H1 (cell line): ENCODE results near the gene TIA1. TPM values are rescaled to one million over a fixed set of nuclear protein-coding genes. Genes with fewer than 3 reads are reported as not detected.

ENCODE experiments used
- ASH2L ChIP-seq: fragments of 200-600, 300-600 bp; sonication (generic); IDR thresholded peaks from one replicate; pipeline ENCODE4 v1.7.1; 2017; ENCODE audit warnings: low read length
- CBX8 ChIP-seq: fragments of 300-800, 300-1000 bp; sonication (generic); IDR thresholded peaks from 2 replicates; pipeline ENCODE4 v1.7.1; 2016; ENCODE audit warnings: low read depth, low read length, borderline replicate concordance
- CEBPB ChIP-seq: IDR thresholded peaks from 2 replicates; pipeline ENCODE4 v1.6.1; 2012; ENCODE audit warnings: low read depth, low read length
- CHD1 ChIP-seq: IDR thresholded peaks from 2 replicates; pipeline ENCODE4 v1.6.1; 2012; ENCODE audit warnings: low read depth, low read length, improper control_type of control experiment
- EGR1 ChIP-seq: IDR thresholded peaks from 2 replicates; pipeline ENCODE4 v1.6.1; 2011; ENCODE audit warnings: low read depth, low read length, borderline replicate concordance
- JUN ChIP-seq: IDR thresholded peaks from 2 replicates; pipeline ENCODE4 v1.6.1; 2011; ENCODE audit warnings: low read depth, mild to moderate bottlenecking, improper control_type of control experiment, low read length
- KDM5A ChIP-seq: fragments of 200-600 bp; IDR thresholded peaks from 2 replicates; pipeline ENCODE4 v1.7.1; 2012; ENCODE audit warnings: mild to moderate bottlenecking, low read length, inconsistent platforms, mixed read lengths
- POLR2A ChIP-seq, 2 experiments: IDR thresholded peaks; 1 replicate in 1 of 2; 2 replicates in 1 of 2; pipeline ENCODE4 v1.6.1; 2011; ENCODE audit warnings: low read depth in 2 of 2, low read length in 2 of 2, mild to moderate bottlenecking in 2 of 2; ENCODE audit errors: control extremely low read depth in 1 of 2
- POLR2AphosphoS5 ChIP-seq: IDR thresholded peaks from 2 replicates; pipeline ENCODE4 v1.6.1; 2011; ENCODE audit warnings: low read depth, low read length
- SAP30 ChIP-seq: fragments of 300-600 bp; sonication (generic); IDR thresholded peaks from 2 replicates; pipeline ENCODE4 v1.7.1; 2012; ENCODE audit warnings: low read length, moderate library complexity, mild to moderate bottlenecking, inconsistent platforms; ENCODE audit not compliant: insufficient read depth, insufficient replicate concordance
- TCF12 ChIP-seq: IDR thresholded peaks from 2 replicates; pipeline ENCODE4 v1.6.1; 2011; ENCODE audit warnings: low read depth, mild to moderate bottlenecking, low read length
- polyA plus RNA-seq, 7 experiments: library from polyadenylated mRNA; depleted of rRNA in 3 of 7; stranded (reverse) in 5 of 7; unstranded in 2 of 7; fragments of >200 nt in 5 of 7; fragments of 200-250 nt in 2 of 7; gene quantifications; 1 replicate in 5 of 7; 2 replicates in 1 of 7; 4 replicates in 1 of 7; pipeline versions ENCODE4 v1.2.1 to v1.2.3, GENCODE V29; 2011 to 2013; ENCODE audit warnings: missing spikeins in 2 of 7, mixed read lengths in 2 of 7
- total RNA-seq: library from RNA; stranded (reverse); fragmentation: NEBNext Ultra II Directional; extraction: Animal tissue kit (Norgen Biotek cat#: 25700); gene quantifications from 2 replicates; pipeline ENCODE4 v1.2.1, GENCODE V29; 2021
- TF ChIP-seq, protein P1 (sequence below), 3 experiments: IDR thresholded peaks; 1 replicate in 2 of 3; 2 replicates in 1 of 3; pipeline versions ENCODE4 v1.5.1 to v1.6.1; 2011; ENCODE audit warnings: low read length in 3 of 3, mild to moderate bottlenecking in 3 of 3, inconsistent platforms in 2 of 3, low read depth in 1 of 3, moderate library complexity in 1 of 3; ENCODE audit not compliant: insufficient read depth in 1 of 3; ENCODE audit errors: control extremely low read depth in 1 of 3

Gene TIA1
- total and polyA plus RNA-seq, 2 of the 8 experiments (the other 6 are each of a cell fraction or from before 2014, with no cell fraction given) = 58.6 to 181 TPM

DNA sequence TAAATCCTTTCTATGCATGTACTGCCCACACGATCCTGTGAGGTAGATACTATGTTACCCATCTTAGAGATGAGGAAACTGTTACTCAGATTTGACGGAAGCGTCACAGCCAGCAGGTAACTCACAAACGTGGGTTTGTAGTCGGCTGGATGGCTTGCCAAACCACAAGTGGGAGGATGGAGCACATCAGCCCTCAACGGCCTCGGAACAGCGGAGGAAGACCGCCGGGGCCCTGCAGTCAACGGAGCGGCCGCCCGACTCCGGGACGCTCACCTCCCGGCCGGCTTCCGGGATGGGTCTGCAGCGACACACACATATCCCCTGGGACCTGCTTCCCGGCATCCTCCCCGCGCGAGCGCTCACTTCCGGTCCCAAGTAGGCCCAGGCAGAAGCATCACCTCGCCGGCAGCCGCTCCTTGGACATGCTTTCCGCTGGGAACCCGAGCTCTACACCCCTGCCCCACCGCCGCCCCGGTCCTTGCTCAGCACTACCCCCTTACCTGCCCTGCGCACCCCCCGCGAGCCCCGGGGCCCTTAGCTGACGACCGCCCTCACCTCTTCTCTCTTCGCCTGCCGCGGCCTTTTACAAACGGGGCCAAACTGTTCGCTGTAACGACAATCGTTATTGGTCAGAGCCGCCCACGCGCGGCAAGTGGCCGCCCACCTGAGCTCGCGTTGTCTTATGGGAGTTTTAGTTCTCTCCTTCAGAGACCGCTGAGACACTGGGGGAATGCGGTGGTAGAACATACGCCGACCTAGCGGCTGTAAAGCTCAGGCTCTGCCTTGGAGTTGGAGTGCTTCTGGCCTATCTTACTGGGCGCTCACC lies 57.8 kb downstream of the TIA1 start, which contains the start of gene C2orf42 (continued):
- TF ChIP-seq, protein P1, sequence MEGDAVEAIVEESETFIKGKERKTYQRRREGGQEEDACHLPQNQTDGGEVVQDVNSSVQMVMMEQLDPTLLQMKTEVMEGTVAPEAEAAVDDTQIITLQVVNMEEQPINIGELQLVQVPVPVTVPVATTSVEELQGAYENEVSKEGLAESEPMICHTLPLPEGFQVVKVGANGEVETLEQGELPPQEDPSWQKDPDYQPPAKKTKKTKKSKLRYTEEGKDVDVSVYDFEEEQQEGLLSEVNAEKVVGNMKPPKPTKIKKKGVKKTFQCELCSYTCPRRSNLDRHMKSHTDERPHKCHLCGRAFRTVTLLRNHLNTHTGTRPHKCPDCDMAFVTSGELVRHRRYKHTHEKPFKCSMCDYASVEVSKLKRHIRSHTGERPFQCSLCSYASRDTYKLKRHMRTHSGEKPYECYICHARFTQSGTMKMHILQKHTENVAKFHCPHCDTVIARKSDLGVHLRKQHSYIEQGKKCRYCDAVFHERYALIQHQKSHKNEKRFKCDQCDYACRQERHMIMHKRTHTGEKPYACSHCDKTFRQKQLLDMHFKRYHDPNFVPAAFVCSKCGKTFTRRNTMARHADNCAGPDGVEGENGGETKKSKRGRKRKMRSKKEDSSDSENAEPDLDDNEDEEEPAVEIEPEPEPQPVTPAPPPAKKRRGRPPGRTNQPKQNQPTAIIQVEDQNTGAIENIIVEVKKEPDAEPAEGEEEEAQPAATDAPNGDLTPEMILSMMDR (IDR thresholded peaks at IDR 0.05; ENCODE audit: control extremely low read depth in 1 of 3, insufficient read depth in 1 of 3, low read depth in 1 of 3, low read length in 3 of 3) = peak in 2 of 3 experiments; percentile 7 to 19; a peak in 2 of 4 replicates
- TF ChIP-seq CBX8 (no peak), KDM5A (no peak), JUN (no peak), SAP30 (no peak), EGR1 (peak; percentile 100), POLR2A (IDR thresholded peaks at IDR 0.05; ENCODE audit: control extremely low read depth in 1 of 2, low read depth in 2 of 2, low read length in 2 of 2) (peak; percentile 90 to 96), CHD1 (no peak), POLR2AphosphoS5 (peak; percentile 87), CEBPB (no peak), TCF12 (no peak), ASH2L (peak; percentile 93)
